ENCODE measurements around the gene NLRP12.
"Not testable (repeated sequence)": the region's sequence is repeated elsewhere in the genome, so short reads cannot be mapped to it uniquely, and the experiment has no call there.

The NLRP12 gene

GRCh38 chr19:53773999-53774398 is 50.1 kb downstream of the NLRP12 start:
- DNase-seq, result no peak

DNA sequence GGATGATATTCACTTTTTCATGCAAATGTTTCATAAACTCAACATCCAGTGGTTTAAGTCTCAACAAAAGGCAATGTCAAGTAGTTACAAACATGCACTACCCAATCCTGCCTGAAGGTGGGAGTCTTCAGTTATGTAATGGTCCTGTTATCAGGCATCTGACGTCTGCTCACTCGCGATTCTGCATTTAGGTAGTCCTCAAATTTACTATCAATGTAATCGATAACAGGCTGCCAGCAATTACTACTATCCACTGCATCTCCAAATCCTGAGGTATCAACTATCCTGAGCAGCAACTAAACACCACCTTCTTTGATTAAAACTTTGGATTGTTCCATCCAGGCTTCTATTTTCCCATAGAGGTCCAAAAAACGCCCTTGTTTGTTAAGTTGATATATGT is 51.2 kb downstream of the NLRP12 start:
- no peak for DNase-seq

GRCh38 chr19:53771144-53771543 is 53.0 kb downstream of the NLRP12 start:
- no peak for DNase-seq

- DNase-seq, result not testable (repeated sequence)
These were observed 54.3 kb downstream of the NLRP12 start for GRCh38 chr19:53769696-53770309.

DNA sequence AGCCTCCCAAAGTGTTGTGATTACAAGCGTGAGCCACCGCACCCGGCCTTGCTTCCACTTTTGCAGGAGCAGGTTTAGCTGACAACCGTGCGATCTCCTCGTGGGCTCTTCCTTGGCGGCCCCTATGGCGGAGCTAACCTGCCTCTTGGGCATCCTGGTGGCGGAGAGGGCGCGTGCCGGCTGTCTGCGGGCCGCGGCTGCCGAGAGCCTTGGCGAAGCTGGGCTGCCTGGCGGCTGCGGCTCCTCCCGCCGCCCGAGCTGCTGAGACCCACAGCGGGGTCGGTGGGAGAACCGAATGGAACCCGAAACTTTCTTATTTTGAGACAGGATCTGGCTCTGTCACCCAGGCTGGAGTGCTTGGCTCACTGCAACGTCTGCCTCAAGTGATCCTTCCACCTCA is 55.7 kb downstream of the NLRP12 start:
- no peak for DNase-seq

GRCh38 chr19:53758991-53759390 is 65.1 kb downstream of the NLRP12 start:
- not testable (repeated sequence) for DNase-seq
